SK-N-SH treated with all-trans-retinoic acid at 6 μM for 48 hours (cell line): Measurements from ENCODE around the gene SLC12A4.

Source experiments
- ATAC-seq: fragments of 200-7000 bp; cut with Tn5 transposase; 3 replicates; pipeline ENCODE4 v1.9.1; 2020; ENCODE audit warnings: mild to moderate bottlenecking, moderate library complexity
- ARNTL ChIP-seq: fragments of 450-650 bp; formaldehyde crosslinking; IDR thresholded peaks from 2 replicates; pipeline ENCODE4 v1.5.0; 2020; ENCODE audit warnings: low read depth, mild to moderate bottlenecking, moderate library complexity, borderline replicate concordance
- BACH2 ChIP-seq: fragments of 250-450 bp; sonication (Bioruptor Pico); IDR thresholded peaks from 2 replicates; pipeline ENCODE4 v1.9.0; 2021; ENCODE audit warnings: mild to moderate bottlenecking, borderline replicate concordance
- CREB5 ChIP-seq: fragments of 250-450 bp; sonication (Bioruptor Pico); IDR thresholded peaks from 2 replicates; pipeline ENCODE4 v1.5.1; 2020; ENCODE audit warnings: low read depth, mild to moderate bottlenecking, moderate library complexity
- CSDC2 ChIP-seq: fragments of 250-450 bp; sonication (Bioruptor Pico); IDR thresholded peaks from 2 replicates; pipeline ENCODE4 v1.5.0; 2020; ENCODE audit warnings: mild to moderate bottlenecking, moderate library complexity
- CSRNP3 ChIP-seq: fragments of 250-450 bp; sonication (Bioruptor Pico); IDR thresholded peaks from 2 replicates; pipeline ENCODE4 v1.5.1; 2021; ENCODE audit warnings: mild to moderate bottlenecking, moderate library complexity
- GLIS3 ChIP-seq: fragments of 250-450 bp; sonication (Bioruptor Pico); IDR thresholded peaks from 2 replicates; pipeline ENCODE4 v1.5.0; 2020; ENCODE audit warnings: mild to moderate bottlenecking, moderate library complexity
- OSR1 ChIP-seq: fragments of 250-450 bp; sonication (Bioruptor Pico); IDR thresholded peaks from 2 replicates; pipeline ENCODE4 v1.8.0; 2022; ENCODE audit warnings: moderate library complexity, mild to moderate bottlenecking, inconsistent platforms
- PATZ1 ChIP-seq: fragments of 250-450 bp; sonication (Bioruptor Pico); IDR thresholded peaks from 2 replicates; pipeline ENCODE4 v1.8.0; 2020; ENCODE audit warnings: mild to moderate bottlenecking, moderate library complexity, borderline replicate concordance
- POU6F1 ChIP-seq: fragments of 250-450 bp; sonication (Bioruptor Pico); IDR thresholded peaks from 2 replicates; pipeline ENCODE4 v1.8.0; 2021; ENCODE audit warnings: low read depth, mild to moderate bottlenecking, moderate library complexity, borderline replicate concordance
- PPARA ChIP-seq: fragments of 250-450 bp; sonication (Bioruptor Pico); IDR thresholded peaks from 2 replicates; pipeline ENCODE4 v1.5.0; 2020; ENCODE audit warnings: mild to moderate bottlenecking, borderline replicate concordance
- RARB ChIP-seq: fragments of 250-450 bp; sonication (Bioruptor Pico); IDR thresholded peaks from 2 replicates; pipeline ENCODE4 v1.8.0; 2021; ENCODE audit warnings: mild to moderate bottlenecking, moderate library complexity
- SNAI2 ChIP-seq: fragments of 250-450 bp; sonication (Bioruptor Pico); IDR thresholded peaks from 2 replicates; pipeline ENCODE4 v1.5.0; 2020; ENCODE audit warnings: mild to moderate bottlenecking, moderate library complexity
- TCF4 ChIP-seq: fragments of 250-450 bp; sonication (Bioruptor Pico); IDR thresholded peaks from 2 replicates; pipeline ENCODE4 v1.8.0; 2021; ENCODE audit warnings: mild to moderate bottlenecking, moderate library complexity, borderline replicate concordance
- TOX ChIP-seq: fragments of 250-450 bp; sonication (Bioruptor Pico); IDR thresholded peaks from 2 replicates; pipeline ENCODE4 v1.8.0; 2021; ENCODE audit warnings: mild to moderate bottlenecking, moderate library complexity, borderline replicate concordance
- TSHZ2 ChIP-seq: fragments of 250-450 bp; sonication (Bioruptor Pico); IDR thresholded peaks from 2 replicates; pipeline ENCODE4 v1.5.0; 2020; ENCODE audit warnings: mild to moderate bottlenecking, moderate library complexity
- ZC3H10 ChIP-seq: fragments of 250-450 bp; sonication (Bioruptor Pico); IDR thresholded peaks from 2 replicates; pipeline ENCODE4 v1.5.1; 2021; ENCODE audit warnings: mild to moderate bottlenecking, moderate library complexity
- ZFP3 ChIP-seq: fragments of 250-450 bp; sonication (Bioruptor Pico); IDR thresholded peaks from 2 replicates; pipeline ENCODE4 v1.5.0; 2020; ENCODE audit warnings: mild to moderate bottlenecking, moderate library complexity
- ZFP30 ChIP-seq: fragments of 450-650 bp; formaldehyde crosslinking; IDR thresholded peaks from 2 replicates; pipeline ENCODE4 v1.5.0; 2022; ENCODE audit warnings: mild to moderate bottlenecking, moderate library complexity
- ZNF565 ChIP-seq: fragments of 450-650 bp; formaldehyde crosslinking; conservative IDR thresholded peaks from 2 replicates; pipeline ENCODE4 v1.5.0; 2020; ENCODE audit warnings: low read depth, mild to moderate bottlenecking, moderate library complexity
- ZNF70 ChIP-seq: fragments of 450-650 bp; formaldehyde crosslinking; IDR thresholded peaks from 2 replicates; pipeline ENCODE4 v1.5.0; 2020; ENCODE audit warnings: mild to moderate bottlenecking, moderate library complexity
- ZNF8 ChIP-seq: fragments of 450-650 bp; formaldehyde crosslinking; IDR thresholded peaks from 2 replicates; pipeline ENCODE4 v1.5.0; 2020; ENCODE audit warnings: mild to moderate bottlenecking, moderate library complexity

The SLC12A4 gene

GRCh38 chr16:67923414-67924116 lies 44.9 kb downstream of the SLC12A4 start (continued):
- no peak for TF ChIP-seq ZFP30 (CRISPR knock-in tag)
- no peak for TF ChIP-seq ZFP3
- no peak for TF ChIP-seq OSR1 (CRISPR knock-in tag)
- TF ChIP-seq POU6F1 (CRISPR knock-in tag) = no peak
- no peak for TF ChIP-seq CREB5 (CRISPR knock-in tag)
- TF ChIP-seq BACH2 = no peak
- no peak for TF ChIP-seq RARB (CRISPR knock-in tag)
- no peak for TF ChIP-seq SNAI2 (CRISPR knock-in tag)
- no peak for TF ChIP-seq TCF4
- TF ChIP-seq, all 23 proteins: peak for 0

- no peak for TF ChIP-seq ZFP30 (CRISPR knock-in tag)
- no peak for TF ChIP-seq CREB5 (CRISPR knock-in tag)
- TF ChIP-seq CSRNP3 (CRISPR knock-in tag) = no peak
- no peak for TF ChIP-seq ZNF8
- no peak for TF ChIP-seq CSDC2 (CRISPR knock-in tag)
- no peak for TF ChIP-seq ZC3H10
- no peak for TF ChIP-seq TOX (CRISPR knock-in tag)
- TF ChIP-seq ZNF70 (CRISPR knock-in tag) = no peak
- no peak for TF ChIP-seq BACH2
- TF ChIP-seq RARB (CRISPR knock-in tag) = no peak
- no peak for TF ChIP-seq ZNF565 (CRISPR knock-in tag)
- TF ChIP-seq TCF4 = no peak
- TF ChIP-seq ARNTL (CRISPR knock-in tag) = no peak
- TF ChIP-seq TSHZ2 (CRISPR knock-in tag) = no peak
- no peak for TF ChIP-seq ZFP3
- TF ChIP-seq GLIS3 (CRISPR knock-in tag) = no peak
- TF ChIP-seq PPARA (CRISPR knock-in tag) = no peak
- no peak for ATAC-seq
These were observed 45.7 kb downstream of the SLC12A4 start for GRCh38 chr16:67922740-67923139.

GRCh38 chr16:67922221-67922620 lies 46.2 kb downstream of the SLC12A4 start:
- no peak for ATAC-seq
- no peak for TF ChIP-seq CSDC2 (CRISPR knock-in tag)
- no peak for TF ChIP-seq PPARA (CRISPR knock-in tag)
- TF ChIP-seq BACH2 = no peak
- TF ChIP-seq PATZ1 (CRISPR knock-in tag) = no peak
- no peak for TF ChIP-seq OSR1 (CRISPR knock-in tag)
